ENCODE measurements around the gene DEFB125.
"Not testable (repeated sequence)": the region's sequence is repeated elsewhere in the genome, so short reads cannot be mapped to it uniquely, and the experiment has no call there.

Gene DEFB125

DNA sequence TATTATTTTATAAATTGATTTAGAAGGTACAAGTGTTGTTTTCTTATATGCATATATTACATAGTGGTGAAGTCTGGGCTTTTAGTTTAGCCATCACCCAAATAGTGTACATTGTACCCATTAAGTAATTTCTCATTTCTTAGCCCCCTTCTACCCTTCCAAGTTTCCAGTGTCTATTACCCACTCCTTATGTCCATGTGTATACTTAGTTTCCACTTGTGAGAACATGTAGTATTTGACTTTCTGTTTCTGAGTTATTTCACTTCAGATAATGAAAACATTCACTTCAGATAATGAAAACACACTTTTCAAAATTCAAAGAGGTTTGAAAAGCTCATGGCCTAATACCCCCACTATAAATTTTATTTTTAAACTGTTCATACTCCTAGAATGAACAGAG, 14.5 kb downstream of the DEFB125 start:
- TF ChIP-seq, protein P1, sequence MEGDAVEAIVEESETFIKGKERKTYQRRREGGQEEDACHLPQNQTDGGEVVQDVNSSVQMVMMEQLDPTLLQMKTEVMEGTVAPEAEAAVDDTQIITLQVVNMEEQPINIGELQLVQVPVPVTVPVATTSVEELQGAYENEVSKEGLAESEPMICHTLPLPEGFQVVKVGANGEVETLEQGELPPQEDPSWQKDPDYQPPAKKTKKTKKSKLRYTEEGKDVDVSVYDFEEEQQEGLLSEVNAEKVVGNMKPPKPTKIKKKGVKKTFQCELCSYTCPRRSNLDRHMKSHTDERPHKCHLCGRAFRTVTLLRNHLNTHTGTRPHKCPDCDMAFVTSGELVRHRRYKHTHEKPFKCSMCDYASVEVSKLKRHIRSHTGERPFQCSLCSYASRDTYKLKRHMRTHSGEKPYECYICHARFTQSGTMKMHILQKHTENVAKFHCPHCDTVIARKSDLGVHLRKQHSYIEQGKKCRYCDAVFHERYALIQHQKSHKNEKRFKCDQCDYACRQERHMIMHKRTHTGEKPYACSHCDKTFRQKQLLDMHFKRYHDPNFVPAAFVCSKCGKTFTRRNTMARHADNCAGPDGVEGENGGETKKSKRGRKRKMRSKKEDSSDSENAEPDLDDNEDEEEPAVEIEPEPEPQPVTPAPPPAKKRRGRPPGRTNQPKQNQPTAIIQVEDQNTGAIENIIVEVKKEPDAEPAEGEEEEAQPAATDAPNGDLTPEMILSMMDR (IDR thresholded peaks at IDR 0.05; ENCODE audit: low read depth, low read length, missing control alignments) = no peak
- H3K4me3 ChIP-seq (ENCODE audit: low read depth, low read length) = no peak overlapping the region
- DNase-seq (ENCODE audit: low read depth) = no peak
- in situ Hi-C loops (cut with HindIII; ENCODE audit: low sequenced_read_pairs) = no loop called here

DNA sequence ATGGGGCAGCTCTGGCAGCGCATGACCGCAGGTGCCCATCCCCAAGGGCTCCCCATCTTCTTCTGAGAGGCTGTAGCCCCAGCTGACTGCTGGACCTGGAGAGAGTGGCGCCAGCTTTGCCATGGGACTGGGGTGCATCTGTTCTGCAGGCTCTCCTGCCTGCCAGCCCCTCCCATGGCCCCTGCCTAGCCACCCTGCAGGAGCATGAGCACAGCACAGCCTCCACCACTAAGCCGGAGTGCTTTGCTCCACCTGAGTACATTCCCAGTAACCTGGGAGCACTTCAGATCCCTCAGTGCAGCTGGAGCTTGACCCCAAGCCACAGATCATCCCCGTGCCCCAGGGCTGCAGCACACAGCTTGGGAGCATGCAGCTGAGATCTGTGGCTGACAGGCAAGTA, 16.0 kb downstream of the DEFB125 start:
- TF ChIP-seq, protein P1 (IDR thresholded peaks at IDR 0.05; ENCODE audit: low read depth, low read length, missing control alignments) = no peak
- no peak for DNase-seq (ENCODE audit: low read depth)
- H3K4me3 ChIP-seq (ENCODE audit: low read depth, low read length) = no peak overlapping the region
- in situ Hi-C loops (cut with HindIII; ENCODE audit: low sequenced_read_pairs) = no loop called here

DNA sequence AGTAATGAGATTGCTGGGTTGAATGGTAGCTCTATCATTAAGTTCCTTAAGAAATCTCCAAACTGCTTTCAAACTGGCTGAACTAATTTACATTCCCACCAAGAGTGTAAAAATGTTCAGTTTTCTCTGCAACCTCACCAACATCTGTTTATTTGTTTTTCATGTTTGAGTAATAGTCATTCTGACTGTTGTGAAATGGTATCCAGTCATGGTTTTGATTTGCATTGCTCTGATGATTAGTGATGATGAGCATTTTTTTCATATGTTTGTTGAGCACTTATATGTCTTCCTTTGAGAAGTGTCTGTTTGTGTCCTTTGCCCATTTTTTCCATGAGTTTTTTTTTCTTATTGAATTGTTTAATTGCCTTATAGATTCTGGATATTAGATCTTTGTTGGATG, 24.9 kb downstream of the DEFB125 start:
- no peak overlapping the region for H3K4me3 ChIP-seq (ENCODE audit: low read depth, low read length)
- TF ChIP-seq, protein P1 (IDR thresholded peaks at IDR 0.05; ENCODE audit: low read depth, low read length, missing control alignments) = no peak
- DNase-seq (ENCODE audit: low read depth) = no peak
- in situ Hi-C loops (cut with HindIII; ENCODE audit: low sequenced_read_pairs) = no loop called here

DNA sequence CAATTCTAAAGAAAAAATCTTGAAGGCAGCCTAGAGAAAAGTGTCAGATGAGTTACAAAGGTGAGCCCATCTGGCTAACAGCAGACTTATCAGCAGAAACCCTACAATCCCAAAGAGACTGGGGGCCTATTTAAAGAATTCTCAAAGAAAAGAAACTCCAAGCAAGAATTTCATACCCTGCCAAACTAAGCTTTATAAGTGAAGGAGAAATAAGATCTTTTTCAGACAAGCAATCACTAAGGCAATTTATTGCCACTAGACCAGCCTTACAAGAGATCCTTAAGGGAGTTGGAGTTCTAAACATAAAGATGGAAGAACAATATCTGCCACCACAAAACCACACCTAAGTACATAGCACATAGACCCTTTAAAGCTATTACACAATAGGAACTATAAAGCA, 30.0 kb downstream of the DEFB125 start:
- H3K4me3 ChIP-seq (ENCODE audit: low read depth, low read length) = no peak overlapping the region
- no peak for DNase-seq (ENCODE audit: low read depth)
- TF ChIP-seq, protein P1 (IDR thresholded peaks at IDR 0.05; ENCODE audit: low read depth, low read length, missing control alignments) = no peak
- in situ Hi-C loops (cut with HindIII; ENCODE audit: low sequenced_read_pairs) = no loop called here

DNA sequence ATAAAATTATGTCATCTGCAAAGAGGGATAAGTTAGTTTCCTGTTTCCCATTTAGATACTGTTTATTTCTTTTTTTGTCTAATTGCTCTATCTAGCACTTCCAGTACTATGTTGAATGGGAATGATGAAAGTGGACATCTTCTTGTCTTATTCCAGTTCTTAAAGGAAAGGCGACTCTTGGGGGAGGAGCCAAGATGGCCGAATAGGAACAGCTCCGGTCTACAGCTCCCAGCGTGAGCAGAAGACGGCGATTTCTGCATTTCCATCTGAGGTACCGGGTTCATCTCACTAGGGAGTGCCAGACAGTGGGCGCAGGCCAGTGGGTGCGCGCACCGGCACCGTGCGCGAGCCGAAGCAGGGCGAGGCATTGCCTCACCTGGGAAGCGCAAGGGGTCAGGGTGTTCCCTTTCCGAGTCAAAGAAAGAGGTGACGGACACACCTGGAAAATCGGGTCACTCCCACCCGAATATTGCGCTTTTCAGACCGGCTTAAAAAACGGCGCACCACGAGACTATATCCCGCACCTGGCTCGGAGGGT, 42.4 kb downstream of the DEFB125 start:
- DNase-seq (ENCODE audit: low read depth); in situ Hi-C loops (cut with HindIII; ENCODE audit: low sequenced_read_pairs); H3K4me3 ChIP-seq (ENCODE audit: low read depth, low read length): not testable (repeated sequence)

DNA sequence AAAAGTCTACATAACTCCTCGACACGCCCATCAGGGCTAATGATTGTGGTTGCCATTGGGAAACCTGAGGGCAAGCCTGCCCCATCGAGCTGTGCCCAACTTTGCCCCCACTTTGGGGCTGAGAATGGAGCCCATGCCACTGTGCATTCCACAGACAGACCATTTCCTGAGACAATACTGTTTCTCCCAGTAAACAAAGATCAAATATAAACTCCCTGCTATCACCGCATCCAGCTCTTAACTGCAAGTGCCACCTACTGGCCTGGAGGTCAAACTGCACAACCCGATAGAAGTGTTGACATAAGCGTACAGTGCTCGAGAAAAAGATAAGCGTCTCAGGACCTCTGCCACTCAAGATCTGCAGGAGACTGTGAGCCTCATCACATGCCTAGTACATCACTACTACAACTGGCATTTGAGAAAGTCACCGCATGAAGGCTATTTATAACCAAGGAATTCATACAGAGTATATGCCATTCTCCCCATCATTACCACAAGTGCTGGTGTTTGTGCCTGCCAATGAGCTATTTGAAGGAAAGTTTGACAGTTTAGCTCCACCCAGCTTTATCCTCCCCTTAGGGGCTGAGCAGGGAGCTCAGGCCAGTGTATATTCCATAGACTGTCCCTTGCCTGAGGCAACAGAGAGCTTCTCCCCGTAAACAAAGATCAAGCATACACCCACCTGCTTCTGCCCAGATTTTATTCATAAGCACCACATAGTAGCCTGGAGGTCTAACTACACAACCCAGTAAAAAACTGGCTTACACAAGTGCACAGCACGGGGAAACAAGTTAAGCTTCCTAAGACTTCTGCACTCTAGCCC, 50.4 kb downstream of the DEFB125 start:
- H3K4me3 ChIP-seq (ENCODE audit: low read depth, low read length) = no peak overlapping the region
- TF ChIP-seq, protein P1 (IDR thresholded peaks at IDR 0.05; ENCODE audit: low read depth, low read length, missing control alignments) = no peak
- no peak for DNase-seq (ENCODE audit: low read depth)
- in situ Hi-C loops (cut with HindIII; ENCODE audit: low sequenced_read_pairs) = no loop called here

DNA sequence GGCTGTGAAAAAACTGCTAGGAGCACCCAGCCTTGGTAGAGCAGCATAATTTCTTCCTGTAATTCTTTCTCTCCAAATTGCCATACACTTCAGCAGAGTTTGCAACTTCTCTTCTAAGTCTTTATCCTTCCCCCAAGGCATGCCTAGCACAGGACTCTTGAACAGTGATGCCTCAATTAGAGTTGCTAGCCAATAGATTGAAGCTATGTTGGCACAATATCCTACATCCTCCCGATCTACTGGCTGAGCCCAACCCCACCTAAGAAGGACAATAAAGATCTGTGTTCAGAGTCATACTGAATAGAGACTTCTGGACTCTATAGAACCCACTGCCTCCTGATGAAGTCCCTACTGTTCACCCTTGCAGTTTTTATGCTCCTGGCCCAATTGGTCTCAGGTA, 54.8 kb downstream of the DEFB125 start, which contains the start of gene DEFB126:
DEFB126 (plus strand) TSS at position 301 of the 400 bp plus-strand sequence; CDS start at position 340, 39 bp downstream.
- in situ Hi-C loops (cut with HindIII; ENCODE audit: low sequenced_read_pairs) = no loop called here
- no peak for DNase-seq (ENCODE audit: low read depth)
- TF ChIP-seq, protein P1 (IDR thresholded peaks at IDR 0.05; ENCODE audit: low read depth, low read length, missing control alignments) = no peak

More for the DNA sequence above, 54.8 kb downstream of the DEFB125 start, which contains the start of gene DEFB126:
- no peak within 1 kb of the TSS for H3K4me3 ChIP-seq (ENCODE audit: low read depth, low read length)

Measured in astrocyte of the cerebellum (primary cell).